Measurements from ENCODE around the gene E4F1. TPM values are rescaled to one million over a fixed set of nuclear protein-coding genes. Genes with fewer than 3 reads are reported as not detected.

Gene E4F1
- total and polyA plus RNA-seq, 2 of the 13 experiments (the other 11 are each of a cell fraction or from before 2014, with no cell fraction given) = 13.8 to 19.5 TPM

DNA sequence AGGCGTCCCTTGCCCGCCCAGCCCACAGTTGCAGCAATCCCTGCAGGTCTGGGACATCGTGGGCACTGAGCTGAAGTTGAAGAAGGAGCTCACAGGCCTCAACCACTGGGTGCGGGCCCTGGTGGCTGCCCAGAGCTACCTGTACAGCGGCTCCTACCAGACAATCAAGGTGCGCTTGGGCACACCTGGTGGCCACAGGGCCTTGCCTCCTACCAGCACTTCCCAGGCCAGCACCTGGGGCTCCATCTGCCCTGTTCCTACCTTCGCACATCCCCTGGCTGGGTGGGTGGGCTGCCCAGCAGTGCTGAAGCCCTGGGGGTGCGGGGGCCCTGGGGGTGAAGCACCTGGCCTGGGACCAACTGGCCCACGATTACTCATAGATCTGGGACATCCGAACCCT lies 47.9 kb upstream of the E4F1 start:
- no TSS peak for BruUV-seq (replicated peaks)
- Histone ChIP-seq H2AFZ (ENCODE audit: low read length) (no peak overlapping the region), H3K9ac (ENCODE audit: insufficient read depth, low read depth, low read length) (no peak overlapping the region), H3K4me2 (ENCODE audit: low read depth, low read length) (no peak overlapping the region), H3K27ac (ENCODE audit: extremely low read length, insufficient read depth, low read length) (no peak overlapping the region), H4K20me1 (ENCODE audit: insufficient read depth, low read length) (no peaks in the 10 kb centered on the region), H3K4me3 (replicated peaks in 1 of 3; ENCODE audit: insufficient read depth in 1 of 3, low read depth in 2 of 3, low read length in 3 of 3) (no peak overlapping the region), H3K36me3 (replicated peaks in 1 of 2; ENCODE audit: control insufficient read depth in 1 of 2, insufficient read depth in 2 of 2, low read length in 2 of 2) (peaks cover 10 to 26% of the 10 kb centered on the region in 2 experiments; a peak in 2 of 5 replicates), H3K9me3 (ENCODE audit: low read length) (no peaks in the 10 kb centered on the region), H3K79me2 (ENCODE audit: insufficient read depth, low read length) (no peaks in the 10 kb centered on the region), H3K4me1 (ENCODE audit: insufficient read depth, low read length) (no peaks in the 10 kb centered on the region), H3K27me3 (ENCODE audit: control insufficient read depth in 1 of 2, insufficient read depth in 2 of 2, low read length in 2 of 2) (no peaks in the 10 kb centered on the region)
- DNase-seq (ENCODE audit: low spot score) (no peak), ATAC-seq (peak; percentile 3; the same call in 1 of the 3 replicates), FAIRE-seq (no peak)
- TF ChIP-seq NFYC (CRISPR knock-in tag; IDR thresholded peaks at IDR 0.05) = no peak
- TF ChIP-seq SIX1 (CRISPR knock-in tag; IDR thresholded peaks at IDR 0.05; ENCODE audit: borderline replicate concordance) = no peak
- TF ChIP-seq HOXD1 (CRISPR knock-in tag; IDR thresholded peaks at IDR 0.05) = no peak
- no peak for TF ChIP-seq BHLHE40 (IDR thresholded peaks at IDR 0.05; ENCODE audit: low read length)
- no peak for TF ChIP-seq ZNF501 (CRISPR knock-in tag; IDR thresholded peaks at IDR 0.05)
- TF ChIP-seq ZNF776 (CRISPR knock-in tag; IDR thresholded peaks at IDR 0.05) = no peak
- TF ChIP-seq AGO2 (optimal IDR thresholded peaks at IDR 0.05; ENCODE audit: low read depth, low read length) = peak; percentile 10
- ChIA-PET CTCF (ENCODE audit: low intra/inter-chr PET ratio, low total read pairs) (no interaction called here), POLR2A (no interaction called here)
- WGBS (ENCODE audit: low lambda C conversion rate) = 89% methylated on average over 3 of the region's 10 CpGs
- in situ Hi-C loops (cut with HindIII; ENCODE audit: extremely low pct_ligation_motif_present, low pct_unique_long_range_greater_than_20kb) = no loop called here
- intact Hi-C loops (cut with micrococcal nuclease; ENCODE audit: unreplicated experiment) = no loop called here

DNA sequence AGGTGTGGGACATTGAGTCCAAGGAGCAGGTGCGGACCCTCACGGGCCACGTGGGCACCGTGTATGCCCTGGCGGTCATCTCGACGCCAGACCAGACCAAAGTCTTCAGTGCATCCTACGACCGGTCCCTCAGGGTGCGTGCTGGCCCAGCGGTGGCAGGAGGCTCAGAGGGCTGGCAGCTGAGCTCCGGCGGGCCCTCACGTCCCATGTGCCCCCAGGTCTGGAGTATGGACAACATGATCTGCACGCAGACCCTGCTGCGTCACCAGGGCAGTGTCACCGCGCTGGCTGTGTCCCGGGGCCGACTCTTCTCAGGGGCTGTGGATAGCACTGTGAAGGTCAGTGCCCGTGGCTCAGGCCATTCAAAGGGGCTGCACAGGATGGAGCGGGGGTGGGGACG lies 47.3 kb upstream of the E4F1 start:
- TF ChIP-seq, protein P1, sequence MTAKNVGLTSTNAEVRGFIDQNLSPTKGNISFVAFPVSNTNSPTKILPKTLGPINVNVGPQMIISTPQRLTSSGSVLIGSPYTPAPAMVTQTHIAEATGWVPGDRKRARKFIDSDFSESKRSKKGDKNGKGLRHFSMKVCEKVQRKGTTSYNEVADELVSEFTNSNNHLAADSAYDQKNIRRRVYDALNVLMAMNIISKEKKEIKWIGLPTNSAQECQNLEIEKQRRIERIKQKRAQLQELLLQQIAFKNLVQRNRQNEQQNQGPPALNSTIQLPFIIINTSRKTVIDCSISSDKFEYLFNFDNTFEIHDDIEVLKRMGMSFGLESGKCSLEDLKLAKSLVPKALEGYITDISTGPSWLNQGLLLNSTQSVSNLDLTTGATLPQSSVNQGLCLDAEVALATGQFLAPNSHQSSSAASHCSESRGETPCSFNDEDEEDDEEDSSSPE (CRISPR knock-in tag; IDR thresholded peaks at IDR 0.05) = no peak
- TF ChIP-seq PAF1 (CRISPR knock-in tag; IDR thresholded peaks at IDR 0.05) = no peak
- no peaks in the 10 kb centered on the region for H3K9me3 ChIP-seq (ENCODE audit: low read length)
- H3K27ac ChIP-seq (ENCODE audit: extremely low read length, insufficient read depth, low read length) = no peak overlapping the region
- intact Hi-C loops (cut with micrococcal nuclease; ENCODE audit: unreplicated experiment) = no loop called here
- FAIRE-seq (no peak), ATAC-seq (no peak), DNase-seq (ENCODE audit: low spot score) (no peak)
- H3K79me2 ChIP-seq (ENCODE audit: insufficient read depth, low read length) = no peaks in the 10 kb centered on the region
- no peak overlapping the region for H3K4me2 ChIP-seq (ENCODE audit: low read depth, low read length)
- BruUV-seq (replicated peaks) = no TSS peak
- no peaks in the 10 kb centered on the region for H4K20me1 ChIP-seq (ENCODE audit: insufficient read depth, low read length)
- ChIA-PET CTCF (ENCODE audit: low intra/inter-chr PET ratio, low total read pairs) (no interaction called here), POLR2A (no interaction called here)
- in situ Hi-C loops (cut with HindIII; ENCODE audit: extremely low pct_ligation_motif_present, low pct_unique_long_range_greater_than_20kb) = no loop called here
- H2AFZ ChIP-seq (ENCODE audit: low read length) = no peak overlapping the region
- 99% methylated on average over 16 of the region's 23 CpGs for WGBS (ENCODE audit: low lambda C conversion rate)
- no peak overlapping the region for H3K9ac ChIP-seq (ENCODE audit: insufficient read depth, low read depth, low read length)
- H3K4me1 ChIP-seq (ENCODE audit: insufficient read depth, low read length) = no peaks in the 10 kb centered on the region; the same call in 1 of the 2 replicates
- H3K27me3 ChIP-seq (ENCODE audit: control insufficient read depth in 1 of 2, insufficient read depth in 2 of 2, low read length in 2 of 2) = no peaks in the 10 kb centered on the region
- H3K4me3 ChIP-seq (replicated peaks in 1 of 3; ENCODE audit: insufficient read depth in 1 of 3, low read depth in 2 of 3, low read length in 3 of 3) = no peak overlapping the region
- peaks cover 10 to 26% of the 10 kb centered on the region in 2 experiments; a peak in 2 of 5 replicates for H3K36me3 ChIP-seq (replicated peaks in 1 of 2; ENCODE audit: control insufficient read depth in 1 of 2, insufficient read depth in 2 of 2, low read length in 2 of 2)
